HepG2 (cell line): ENCODE measurements around the gene POU2F2. TPM values are rescaled to one million over a fixed set of nuclear protein-coding genes. Genes with fewer than 3 reads are reported as not detected.
A peak's percentile ranks its signal among the peaks of the same experiment; 100 is the strongest.

Experiments used
- AHR ChIP-seq: IDR thresholded peaks from 2 replicates; pipeline ENCODE4 v1.6.1; 2018; ENCODE audit warnings: missing genetic modification reagents, missing compliant biosample characterization
- ARNTL ChIP-seq: sonication (generic); formaldehyde crosslinking; IDR thresholded peaks from 2 replicates; pipeline ENCODE4 v1.4.0; 2020; ENCODE audit warnings: mild to moderate bottlenecking, missing genetic modification reagents
- ASH2L ChIP-seq: fragments of 300-600, 200-600 bp; sonication (generic); IDR thresholded peaks from 2 replicates; pipeline ENCODE4 v1.7.0; 2017; ENCODE audit warnings: low read depth, mild to moderate bottlenecking, moderate library complexity, mixed read lengths, low read length; ENCODE audit not compliant: insufficient read length
- HMG20B ChIP-seq: conservative IDR thresholded peaks from 2 replicates; pipeline ENCODE4 v1.6.1; 2016; ENCODE audit warnings: missing genetic modification reagents, missing compliant biosample characterization
- LRRFIP1 ChIP-seq: sonication (generic); formaldehyde crosslinking; conservative IDR thresholded peaks from 2 replicates; pipeline ENCODE4 v1.4.0; 2020; ENCODE audit warnings: missing genetic modification reagents
- MAZ ChIP-seq, 2 experiments: sonication (generic) in 1 of 2; formaldehyde crosslinking in 1 of 2; IDR thresholded peaks; 2 replicates each; pipeline versions ENCODE4 v1.5.0 to v1.6.1; 2012 to 2020; ENCODE audit warnings: low read depth in 2 of 2, mild to moderate bottlenecking in 2 of 2, borderline replicate concordance in 1 of 2, improper control_type of control experiment in 1 of 2, low read length in 1 of 2, missing genetic modification reagents in 1 of 2, moderate library complexity in 1 of 2
- MLX ChIP-seq: IDR thresholded peaks from 2 replicates; pipeline ENCODE4 v1.6.1; 2016
- RELA ChIP-seq: sonication (generic); formaldehyde crosslinking; IDR thresholded peaks from 2 replicates; pipeline ENCODE4 v1.4.0; 2020; ENCODE audit warnings: missing genetic modification reagents
- RFX5 ChIP-seq: IDR thresholded peaks from 2 replicates; pipeline ENCODE4 v1.6.1; 2011; ENCODE audit warnings: low read depth, low read length, improper control_type of control experiment
- SAFB2 ChIP-seq: sonication (generic); formaldehyde crosslinking; IDR thresholded peaks from 2 replicates; pipeline ENCODE4 v1.5.1; 2020; ENCODE audit warnings: missing genetic modification reagents, low read depth, mild to moderate bottlenecking, borderline replicate concordance
- TSC22D2 ChIP-seq: sonication (generic); formaldehyde crosslinking; IDR thresholded peaks from 2 replicates; pipeline ENCODE4 v1.5.1; 2020; ENCODE audit warnings: missing genetic modification reagents, mild to moderate bottlenecking, borderline replicate concordance
- ZBTB10 ChIP-seq: sonication (generic); formaldehyde crosslinking; IDR thresholded peaks from 2 replicates; pipeline ENCODE4 v1.4.0; 2020; ENCODE audit warnings: missing genetic modification reagents, borderline replicate concordance
- ZBTB43 ChIP-seq: sonication (generic); formaldehyde crosslinking; conservative IDR thresholded peaks from 2 replicates; pipeline ENCODE4 v1.4.0; 2020; ENCODE audit warnings: missing genetic modification reagents
- ZMAT5 ChIP-seq: sonication (generic); formaldehyde crosslinking; IDR thresholded peaks from 2 replicates; pipeline ENCODE4 v1.5.0; 2020; ENCODE audit warnings: mild to moderate bottlenecking, low read depth, missing genetic modification reagents, borderline replicate concordance
- ZNF18 ChIP-seq: sonication (generic); formaldehyde crosslinking; IDR thresholded peaks from 2 replicates; pipeline ENCODE4 v1.8.0; 2022; ENCODE audit warnings: mild to moderate bottlenecking, missing genetic modification reagents; ENCODE audit not compliant: insufficient replicate concordance
- ZNF256 ChIP-seq: sonication (generic); formaldehyde crosslinking; conservative IDR thresholded peaks from 2 replicates; pipeline ENCODE4 v1.4.0; 2020; ENCODE audit warnings: missing genetic modification reagents
- ZNF766 ChIP-seq: sonication (generic); formaldehyde crosslinking; IDR thresholded peaks from 2 replicates; pipeline ENCODE4 v1.5.0; 2020; ENCODE audit warnings: missing genetic modification reagents, borderline replicate concordance
- ZNF768 ChIP-seq: sonication (generic); formaldehyde crosslinking; IDR thresholded peaks from 2 replicates; pipeline ENCODE4 v1.4.0; 2020; ENCODE audit warnings: missing genetic modification reagents
- ZNF883 ChIP-seq: sonication (generic); formaldehyde crosslinking; IDR thresholded peaks from 2 replicates; pipeline ENCODE4 v1.5.1; 2020; ENCODE audit warnings: mild to moderate bottlenecking, missing genetic modification reagents; ENCODE audit errors: not compliant biosample characterization
- polyA plus RNA-seq, 8 experiments: library from polyadenylated mRNA; depleted of rRNA in 3 of 8; stranded (reverse) in 7 of 8; unstranded in 1 of 8; fragments of >200 nt; fragmentation: Illumina TruSeq in 4 of 8; extraction: Trizol in 4 of 8; gene quantifications; 2 replicates each; pipeline versions ENCODE4 v1.2.1 to v1.2.3, GENCODE V29; 2011 to 2016; ENCODE audit warnings: low read depth in 4 of 8, missing spikeins in 1 of 8, mixed read lengths in 1 of 8; ENCODE audit not compliant: insufficient read depth in 1 of 8
- total RNA-seq, 5 experiments: library from RNA; depleted of rRNA; stranded (reverse); fragments of >200 nt; fragmentation: Illumina TruSeq; extraction: Trizol; gene quantifications; 2 replicates each; pipeline ENCODE4 v1.2.3, GENCODE V29; 2016; ENCODE audit warnings: low read depth in 1 of 5

The POU2F2 gene
- total and polyA plus RNA-seq, 2 of the 13 experiments (the other 11 are each of a cell fraction or from before 2014, with no cell fraction given), result 0.09 to 0.17 TPM

GRCh38 chr19:42140125-42140754, 8.0 kb upstream of the POU2F2 start (continued):
- no peak for TF ChIP-seq LRRFIP1 (CRISPR knock-in tag)
- TF ChIP-seq ARNTL (CRISPR knock-in tag), result no peak
- 0 out of 2 replicates have a peak, but pooled peaks have one; percentile 45 for TF ChIP-seq ZNF766 (CRISPR knock-in tag)
- no peak for TF ChIP-seq MAZ (IDR thresholded peaks at IDR 0.05; ENCODE audit: borderline replicate concordance, low read depth, low read length)
- 0 out of 2 replicates have a peak, but pooled peaks have one; percentile 50 for TF ChIP-seq MAZ (CRISPR knock-in tag; IDR thresholded peaks at IDR 0.05; ENCODE audit: low read depth)
- TF ChIP-seq ZNF768 (CRISPR knock-in tag), result peak; percentile 43; the same call in 1 of the 2 replicates
- TF ChIP-seq ZNF18 (CRISPR knock-in tag), result peak; percentile 44
- no peak; the same call in 1 of the 2 replicates for TF ChIP-seq ZBTB10 (CRISPR knock-in tag)
- TF ChIP-seq AHR (CRISPR knock-in tag), result peak; percentile 55; the same call in 1 of the 2 replicates
- peak; percentile 57 for TF ChIP-seq ZNF883 (CRISPR knock-in tag)
- TF ChIP-seq ZBTB43 (CRISPR knock-in tag), result peak; percentile 67; the same call in 1 of the 2 replicates
- no peak for TF ChIP-seq RFX5
- TF ChIP-seq MLX, result no peak
- TF ChIP-seq ASH2L, result no peak
- TF ChIP-seq TSC22D2 (CRISPR knock-in tag), result peak; percentile 91
- 0 out of 2 replicates have a peak, but pooled peaks have one; percentile 33 for TF ChIP-seq HMG20B (CRISPR knock-in tag)
- TF ChIP-seq ZMAT5, result no peak
- TF ChIP-seq ZNF256, result no peak
- TF ChIP-seq RELA, result no peak
- no peak for TF ChIP-seq SAFB2 (CRISPR knock-in tag)
